Keratinocyte (primary cell): ENCODE measurements around the gene SH3GL3. TPM values are rescaled to one million over a fixed set of nuclear protein-coding genes. Genes with fewer than 3 reads are reported as not detected.

Source experiments
- DNase-seq: peaks from one replicate; pipeline ENCODE4 v3.0.0-alpha.2; 2011; ENCODE audit warnings: low read depth, missing footprints, low spot score
- FAIRE-seq: peaks from 2 replicates; lab custom pipeline; 2011; peaks lifted over from hg19 to GRCh38; lab: Jason Lieb, UNC
- H2AFZ ChIP-seq: 2 replicates; pipeline ENCODE4 v1.6.0; 2012; ENCODE audit warnings: low read length, control low read depth, inconsistent platforms; ENCODE audit not compliant: control insufficient read depth
- H3K27ac ChIP-seq: 2 replicates; pipeline ENCODE4 v1.5.1; 2011; ENCODE audit warnings: low read length; ENCODE audit not compliant: control insufficient read depth, insufficient read depth
- H3K27me3 ChIP-seq: 3 replicates; pipeline ENCODE4 v1.6.0; 2011; ENCODE audit warnings: low read length; ENCODE audit not compliant: control insufficient read depth, insufficient read depth; ENCODE audit errors: extremely low read depth
- H3K36me3 ChIP-seq, 2 experiments: 2 replicates in 1 of 2; 3 replicates in 1 of 2; pipeline ENCODE4 v1.5.1; 2011; ENCODE audit warnings: low read length in 2 of 2, mild to moderate bottlenecking in 1 of 2; ENCODE audit not compliant: control insufficient read depth in 2 of 2, insufficient read depth in 2 of 2; ENCODE audit errors: extremely low read depth in 1 of 2
- H3K4me1 ChIP-seq: 3 replicates; pipeline ENCODE4 v1.5.1; 2011; ENCODE audit warnings: low read length; ENCODE audit not compliant: control insufficient read depth, insufficient read depth; ENCODE audit errors: extremely low read depth
- H3K4me2 ChIP-seq: 3 replicates; pipeline ENCODE4 v1.6.0; 2011; ENCODE audit warnings: low read depth, low read length; ENCODE audit not compliant: control insufficient read depth, insufficient read depth; ENCODE audit errors: extremely low read depth
- H3K4me3 ChIP-seq, 3 experiments: fragments of 200-600 bp in 1 of 3; sonication (generic) in 1 of 3; 2 replicates in 2 of 3; 3 replicates in 1 of 3; pipeline ENCODE4 v1.5.1; 2011 to 2016; ENCODE audit warnings: low read length in 3 of 3, mild to moderate bottlenecking in 3 of 3, control low read depth in 2 of 3, inconsistent platforms in 1 of 3, low read depth in 1 of 3, mixed read lengths in 1 of 3, mixed run types in 1 of 3, moderate library complexity in 1 of 3; ENCODE audit not compliant: control insufficient read depth in 2 of 3, insufficient read depth in 2 of 3; ENCODE audit errors: extremely low read depth in 1 of 3
- H3K79me2 ChIP-seq: 2 replicates; pipeline ENCODE4 v1.6.0; 2012; ENCODE audit warnings: low read length; ENCODE audit not compliant: control insufficient read depth, insufficient read depth
- H3K9ac ChIP-seq: 3 replicates; pipeline ENCODE4 v1.6.0; 2011; ENCODE audit warnings: low read length; ENCODE audit not compliant: control insufficient read depth, insufficient read depth; ENCODE audit errors: extremely low read depth
- H3K9me1 ChIP-seq: 3 replicates; pipeline ENCODE4 v1.6.0; 2011; ENCODE audit warnings: low read length; ENCODE audit not compliant: control insufficient read depth, insufficient read depth; ENCODE audit errors: extremely low read depth
- H3K9me3 ChIP-seq: 2 replicates; pipeline ENCODE4 v1.5.1; 2012; ENCODE audit warnings: low read depth, low read length; ENCODE audit not compliant: control insufficient read depth
- H4K20me1 ChIP-seq: 3 replicates; pipeline ENCODE4 v1.6.0; 2011; ENCODE audit warnings: low read length; ENCODE audit not compliant: control insufficient read depth, insufficient read depth; ENCODE audit errors: extremely low read depth
- CTCF ChIP-seq, 3 experiments: IDR thresholded peaks in 1 of 3; conservative IDR thresholded peaks in 1 of 3; optimal IDR thresholded peaks in 1 of 3; 2 replicates in 2 of 3; 3 replicates in 1 of 3; pipeline versions ENCODE3 to v1.5.1; 2011; ENCODE audit warnings: low read length in 3 of 3, mild to moderate bottlenecking in 3 of 3, moderate library complexity in 2 of 3, control low read depth in 1 of 3, inconsistent platforms in 1 of 3; ENCODE audit not compliant: insufficient read depth in 2 of 3; ENCODE audit errors: extremely low read depth in 1 of 3
- EZH2 ChIP-seq: IDR thresholded peaks from one replicate; pipeline ENCODE4 v1.6.1; 2012; ENCODE audit warnings: inconsistent platforms, mild to moderate bottlenecking, low read length, moderate library complexity
- dilution Hi-C: fragments of 300-500 bp; cut with MboI; formaldehyde crosslinking; loops from one replicate; pipeline ENCODE4 v1.7.0; 2020; ENCODE audit warnings: low sequenced_read_pairs; ENCODE audit not compliant: extremely low pct_ligation_motif_present
- polyA plus RNA-seq, 5 experiments: library from polyadenylated mRNA; depleted of rRNA in 3 of 5; stranded (reverse) in 3 of 5; stranded (forward) in 1 of 5; unstranded in 1 of 5; fragments of >200 nt; gene quantifications; 1 replicate in 1 of 5; 2 replicates in 3 of 5; 3 replicates in 1 of 5; pipeline versions ENCODE4 v1.2.1 to v1.2.3, GENCODE V29; 2011 to 2012; ENCODE audit warnings: missing spikeins in 2 of 5, low read depth in 1 of 5, low replicate concordance in 1 of 5

Gene SH3GL3
- polyA plus RNA-seq, 1 donor (not counting 4 experiments of a cell fraction or from before 2014, with no cell fraction given) = 0.20 TPM

- FAIRE-seq (no peak), DNase-seq (no peak)
- H3K79me2 ChIP-seq = no peaks in the 10 kb centered on the region
- no peaks in the 10 kb centered on the region for H4K20me1 ChIP-seq
- no peak overlapping the region for H3K4me2 ChIP-seq
- no peaks in the 10 kb centered on the region for H3K9me3 ChIP-seq
- H3K27me3 ChIP-seq = no peaks in the 10 kb centered on the region
- dilution Hi-C loops = loop anchor here (25.0 kb wide), 1 partner anchor 294 kb away; no protein-coding TSS in a partner anchor
- no peak overlapping the region for H3K9ac ChIP-seq
- no peak overlapping the region for H2AFZ ChIP-seq
- no peak overlapping the region for H3K27ac ChIP-seq
- H3K4me3 ChIP-seq = no peak overlapping the region
- H3K36me3 ChIP-seq = no peaks in the 10 kb centered on the region
- no peak for TF ChIP-seq CTCF (optimal IDR thresholded peaks at IDR 0.05 in 1 of 3, IDR thresholded peaks at IDR 0.05 in 1 of 3, conservative IDR thresholded peaks at IDR 0.05 in 1 of 3; ENCODE audit: extremely low read depth in 1 of 3, insufficient read depth in 2 of 3, low read length in 3 of 3)
- TF ChIP-seq EZH2 = no peak
- H3K9me1 ChIP-seq = no peaks in the 10 kb centered on the region
- no peaks in the 10 kb centered on the region for H3K4me1 ChIP-seq
Observed at GRCh38 chr15:83556068-83556467, 108.9 kb downstream of the SH3GL3 start.

GRCh38 chr15:83556754-83557153 is 109.6 kb downstream of the SH3GL3 start:
- no peak overlapping the region for H3K4me2 ChIP-seq
- no peaks in the 10 kb centered on the region for H3K9me1 ChIP-seq
- DNase-seq (no peak), FAIRE-seq (no peak)
- H3K9me3 ChIP-seq = no peaks in the 10 kb centered on the region
- H3K27ac ChIP-seq = no peak overlapping the region
- no peaks in the 10 kb centered on the region for H4K20me1 ChIP-seq
- no peaks in the 10 kb centered on the region for H3K79me2 ChIP-seq
- no peaks in the 10 kb centered on the region for H3K4me1 ChIP-seq
- H2AFZ ChIP-seq = no peak overlapping the region
- no peak overlapping the region for H3K9ac ChIP-seq
- dilution Hi-C loops = loop anchor here (25.0 kb wide), 1 partner anchor 294 kb away; no protein-coding TSS in a partner anchor
- H3K27me3 ChIP-seq = no peaks in the 10 kb centered on the region
- no peak overlapping the region for H3K4me3 ChIP-seq
- TF ChIP-seq CTCF (optimal IDR thresholded peaks at IDR 0.05 in 1 of 3, IDR thresholded peaks at IDR 0.05 in 1 of 3, conservative IDR thresholded peaks at IDR 0.05 in 1 of 3; ENCODE audit: extremely low read depth in 1 of 3, insufficient read depth in 2 of 3, low read length in 3 of 3) (no peak), EZH2 (no peak)
- no peaks in the 10 kb centered on the region for H3K36me3 ChIP-seq
